Measurements from ENCODE around the gene ZMAT3.

DNA sequence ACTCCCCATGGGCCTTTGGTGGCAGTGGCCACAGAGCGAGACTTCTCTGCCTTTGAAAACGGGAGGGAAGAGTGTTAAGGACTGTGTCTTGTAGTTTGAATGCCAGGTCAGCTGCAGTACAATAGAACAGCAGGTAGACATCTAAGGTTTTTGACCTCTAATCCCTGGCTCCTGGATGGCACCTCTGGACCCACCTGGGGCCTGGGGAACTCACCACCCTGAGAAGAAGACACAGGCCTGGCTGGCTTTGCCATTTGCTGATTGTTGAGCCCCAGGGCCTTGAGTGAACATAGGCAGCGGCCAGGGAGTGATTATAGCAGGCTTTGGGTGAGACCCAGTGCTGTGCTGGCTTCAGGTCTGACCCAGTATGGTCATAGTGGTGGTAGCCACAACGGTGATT lies 66.4 kb downstream of the ZMAT3 start:
- TF ChIP-seq CTCF (conservative IDR thresholded peaks at IDR 0.05; ENCODE audit: low read depth, low read length) (no peak), CEBPB (IDR thresholded peaks at IDR 0.05; ENCODE audit: low read depth, low read length) (no peak), RAD21 (IDR thresholded peaks at IDR 0.05; ENCODE audit: low read length) (no peak), RFX5 (IDR thresholded peaks at IDR 0.05; ENCODE audit: low read depth, low read length) (no peak), SMC3 (IDR thresholded peaks at IDR 0.05; ENCODE audit: low read depth, low read length) (no peak), NFE2L2 (IDR thresholded peaks at IDR 0.05; ENCODE audit: low read depth, low read length) (no peak), POLR2A (IDR thresholded peaks at IDR 0.05; ENCODE audit: low read depth, low read length) (no peak)

All from IMR-90 (cell line).